NCI-H524 treated with DMSO at 0.1 percent for 48 hours (cell line): ENCODE results near the gene MVD.
A peak's percentile ranks its signal among the peaks of the same experiment; 100 is the strongest.

Source experiments
- DNase-seq: peaks from one replicate; lab custom pipeline; 2025; lab: John Stamatoyannopoulos, UW

MVD gene

GRCh38 chr16:88655053-88655732, 7.7 kb downstream of the MVD start:
- DNase-seq, result no peak

- DNase-seq, result no peak
Observed at GRCh38 chr16:88654363-88655052, 8.4 kb downstream of the MVD start.

- no peak for DNase-seq
Observed at GRCh38 chr16:88653596-88654362, 9.1 kb downstream of the MVD start.

- no peak for DNase-seq
Observed at GRCh38 chr16:88653101-88653500, 9.8 kb downstream of the MVD start.

- no peak for DNase-seq
Observed at GRCh38 chr16:88652762-88653063, 10.2 kb downstream of the MVD start.

- no peak for DNase-seq
Observed at GRCh38 chr16:88651989-88652761, 10.7 kb downstream of the MVD start.

- DNase-seq, result no peak
Observed at GRCh38 chr16:88651276-88651988, 11.5 kb downstream of the MVD start.

GRCh38 chr16:88650749-88651275, 12.1 kb downstream of the MVD start, which contains the start of gene CYBA:
CYBA (minus strand) TSS chr16:88651053; CDS start chr16:88651013, 40 bp downstream.
- DNase-seq, result no peak

GRCh38 chr16:88649924-88650748, 12.8 kb downstream of the MVD start:
- DNase-seq, result no peak

- DNase-seq, result peak; percentile 41
Observed at GRCh38 chr16:88649195-88649923, 13.5 kb downstream of the MVD start.

GRCh38 chr16:88647178-88648070, 15.5 kb downstream of the MVD start:
- no peak for DNase-seq

- no peak for DNase-seq
Observed at GRCh38 chr16:88646345-88647034, 16.4 kb downstream of the MVD start.

- DNase-seq, result no peak
Observed at GRCh38 chr16:88645941-88646340, 16.9 kb downstream of the MVD start.

- DNase-seq, result no peak
Observed at GRCh38 chr16:88645455-88645854, 17.4 kb downstream of the MVD start.

GRCh38 chr16:88643644-88643932, 19.3 kb downstream of the MVD start:
- DNase-seq, result no peak

GRCh38 chr16:88642881-88643643, 19.8 kb downstream of the MVD start:
- no peak for DNase-seq

- DNase-seq, result no peak
Observed at GRCh38 chr16:88640498-88641247, 22.2 kb downstream of the MVD start.
